Measurements from ENCODE around the gene INSM2.

INSM2 gene

DNA sequence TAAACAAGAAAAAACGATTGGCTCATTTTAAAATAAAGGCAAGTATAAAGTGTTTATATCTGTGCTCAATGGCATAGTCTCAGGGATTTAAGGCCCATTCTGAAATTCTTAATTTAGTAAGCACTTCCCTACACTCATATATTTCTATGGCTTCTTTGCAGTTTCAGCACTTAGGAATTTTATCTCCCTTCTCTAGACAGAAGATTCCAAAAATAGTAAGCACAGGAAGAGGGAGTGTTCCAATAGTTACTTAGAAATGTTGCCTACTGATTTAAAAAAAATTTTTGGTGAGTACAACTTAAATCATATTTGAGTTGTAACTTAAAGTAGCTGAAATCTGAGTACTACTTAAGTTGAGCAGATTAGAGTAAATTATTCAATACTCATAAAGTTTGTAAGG, 19.8 kb downstream of the INSM2 start:
- TF ChIP-seq TAF1 (IDR thresholded peaks at IDR 0.05; ENCODE audit: borderline replicate concordance, low read depth, low read length) = no peak
- no peak for TF ChIP-seq POLR2A (IDR thresholded peaks at IDR 0.05; ENCODE audit: low read depth, low read length)
- TF ChIP-seq POLR2AphosphoS5 (IDR thresholded peaks at IDR 0.05; ENCODE audit: low read depth, low read length) = no peak
- FAIRE-seq = no peak
- DNase-seq (ENCODE audit: insufficient read length) = no peak

DNA sequence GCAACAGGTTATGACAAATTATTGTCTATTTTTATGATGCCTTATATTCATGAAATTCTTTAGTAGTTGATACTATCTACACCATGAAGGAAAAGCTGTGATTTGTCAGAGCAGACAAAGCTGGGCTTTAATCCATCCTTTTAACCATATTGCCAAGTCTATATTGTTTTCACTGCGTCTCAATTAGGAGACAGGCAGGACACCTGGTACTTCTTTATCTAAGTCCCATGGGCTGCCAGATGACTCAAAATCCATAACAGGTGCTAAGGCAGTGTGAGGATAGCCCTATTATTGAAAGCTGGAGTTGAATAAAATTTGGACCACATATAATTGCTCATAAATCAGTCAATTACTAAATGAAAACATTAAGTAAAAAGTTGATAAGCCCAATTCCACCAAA, 22.6 kb downstream of the INSM2 start:
- TF ChIP-seq TAF1 (IDR thresholded peaks at IDR 0.05; ENCODE audit: borderline replicate concordance, low read depth, low read length) (no peak), POLR2A (IDR thresholded peaks at IDR 0.05; ENCODE audit: low read depth, low read length) (no peak), POLR2AphosphoS5 (IDR thresholded peaks at IDR 0.05; ENCODE audit: low read depth, low read length) (no peak)
- FAIRE-seq (no peak), DNase-seq (ENCODE audit: insufficient read length) (no peak)

- DNase-seq (ENCODE audit: insufficient read length) (no peak), FAIRE-seq (no peak)
- TF ChIP-seq TAF1 (IDR thresholded peaks at IDR 0.05; ENCODE audit: borderline replicate concordance, low read depth, low read length) = no peak
These were observed 23.3 kb downstream of the INSM2 start for GRCh38 chr14:35557221-35557747.

GRCh38 chr14:35558680-35559079, 24.7 kb downstream of the INSM2 start:
- DNase-seq (ENCODE audit: insufficient read length) (no peak), FAIRE-seq (no peak)

DNA sequence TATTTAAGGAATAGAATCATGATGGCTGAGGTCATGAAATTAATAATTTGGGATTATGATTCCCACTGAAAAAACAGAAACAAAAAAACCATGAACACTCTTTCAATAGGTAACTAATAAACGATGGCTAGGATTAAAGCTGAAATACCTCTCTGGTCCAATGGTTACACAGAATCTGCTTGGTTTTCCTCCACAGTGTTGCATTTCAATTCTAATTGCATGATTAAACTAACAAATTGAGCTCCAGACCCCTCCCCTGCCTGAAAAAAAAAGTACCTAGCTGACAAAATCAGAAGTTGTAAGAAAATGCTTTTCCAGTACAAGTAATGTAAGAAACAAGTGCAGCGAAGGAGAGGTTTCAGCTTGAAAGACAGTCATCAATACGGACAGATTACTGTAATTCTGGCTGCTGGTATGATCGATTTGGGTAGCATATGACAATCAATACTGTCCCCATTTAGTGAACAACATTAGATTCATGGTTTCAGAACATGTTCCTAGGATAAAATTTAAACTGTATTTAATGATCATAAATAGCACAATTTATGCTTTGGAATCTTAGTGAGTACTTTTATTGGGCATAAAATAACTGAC, 32.0 kb downstream of the INSM2 start:
- FAIRE-seq = no peak
- no peak for TF ChIP-seq POLR2AphosphoS5 (IDR thresholded peaks at IDR 0.05; ENCODE audit: low read depth, low read length)
- no peak for TF ChIP-seq POLR2A (IDR thresholded peaks at IDR 0.05; ENCODE audit: low read depth, low read length)
- TF ChIP-seq TAF1 (IDR thresholded peaks at IDR 0.05; ENCODE audit: borderline replicate concordance, low read depth, low read length) = no peak
- no peak for DNase-seq (ENCODE audit: insufficient read length)

More at GRCh38 chr14:35558680-35559079, 24.7 kb downstream of the INSM2 start:
- TF ChIP-seq TAF1 (IDR thresholded peaks at IDR 0.05; ENCODE audit: borderline replicate concordance, low read depth, low read length) = no peak
- no peak for TF ChIP-seq POLR2AphosphoS5 (IDR thresholded peaks at IDR 0.05; ENCODE audit: low read depth, low read length)
- TF ChIP-seq POLR2A (IDR thresholded peaks at IDR 0.05; ENCODE audit: low read depth, low read length) = no peak

DNA sequence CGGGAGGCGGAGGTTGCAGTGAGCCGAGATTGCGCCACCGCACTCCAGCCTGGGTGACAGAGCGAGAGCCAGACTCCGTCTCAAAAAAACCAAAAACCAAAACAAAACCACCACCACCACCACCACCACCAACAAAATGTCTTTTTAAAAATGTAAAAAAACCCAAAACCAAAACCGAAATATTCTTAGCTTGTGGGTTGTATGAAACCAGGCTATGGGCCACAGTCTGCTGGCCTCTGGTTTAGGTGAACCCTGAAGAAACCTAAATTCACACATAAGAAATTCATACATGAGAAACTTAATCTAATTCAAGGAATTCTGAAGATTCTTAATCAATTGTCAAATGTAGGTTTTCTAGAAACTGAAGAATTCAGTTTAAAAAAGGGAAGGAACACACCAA, 37.6 kb downstream of the INSM2 start:
- TF ChIP-seq TAF1 (IDR thresholded peaks at IDR 0.05; ENCODE audit: borderline replicate concordance, low read depth, low read length) (no peak), POLR2AphosphoS5 (IDR thresholded peaks at IDR 0.05; ENCODE audit: low read depth, low read length) (no peak), POLR2A (IDR thresholded peaks at IDR 0.05; ENCODE audit: low read depth, low read length) (no peak)
- no peak for DNase-seq (ENCODE audit: insufficient read length)
- FAIRE-seq = no peak

DNA sequence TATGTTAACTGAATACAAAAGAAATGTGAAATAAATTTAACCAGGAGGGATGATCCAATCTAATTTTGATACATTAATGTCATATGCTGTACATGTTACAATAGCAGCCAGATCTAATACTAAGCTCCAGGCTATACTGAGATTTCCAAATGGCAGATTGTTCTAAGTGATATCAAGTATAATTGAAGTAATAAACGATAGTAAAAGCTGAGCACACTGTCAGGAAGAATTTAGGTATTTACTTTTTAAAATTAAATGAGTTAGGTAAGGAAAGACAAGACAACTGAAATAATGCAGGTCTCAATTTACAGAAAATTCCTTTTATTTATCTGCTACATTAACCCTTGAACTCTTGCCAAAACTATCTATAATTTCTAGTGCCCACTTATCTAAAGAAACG, 39.9 kb downstream of the INSM2 start:
- no peak for TF ChIP-seq POLR2AphosphoS5 (IDR thresholded peaks at IDR 0.05; ENCODE audit: low read depth, low read length)
- FAIRE-seq (no peak), DNase-seq (ENCODE audit: insufficient read length) (no peak)

- DNase-seq (ENCODE audit: insufficient read length) = no peak
- FAIRE-seq = no peak
- TF ChIP-seq POLR2A (IDR thresholded peaks at IDR 0.05; ENCODE audit: low read depth, low read length) (no peak), TAF1 (IDR thresholded peaks at IDR 0.05; ENCODE audit: borderline replicate concordance, low read depth, low read length) (no peak), POLR2AphosphoS5 (IDR thresholded peaks at IDR 0.05; ENCODE audit: low read depth, low read length) (no peak)
These were observed 42.3 kb downstream of the INSM2 start for GRCh38 chr14:35576260-35576659.

GRCh38 chr14:35576856-35577255, 42.9 kb downstream of the INSM2 start:
- TF ChIP-seq POLR2A (IDR thresholded peaks at IDR 0.05; ENCODE audit: low read depth, low read length) (no peak), TAF1 (IDR thresholded peaks at IDR 0.05; ENCODE audit: borderline replicate concordance, low read depth, low read length) (no peak), POLR2AphosphoS5 (IDR thresholded peaks at IDR 0.05; ENCODE audit: low read depth, low read length) (no peak)
- DNase-seq (ENCODE audit: insufficient read length) (no peak), FAIRE-seq (peak; percentile 14)

DNA sequence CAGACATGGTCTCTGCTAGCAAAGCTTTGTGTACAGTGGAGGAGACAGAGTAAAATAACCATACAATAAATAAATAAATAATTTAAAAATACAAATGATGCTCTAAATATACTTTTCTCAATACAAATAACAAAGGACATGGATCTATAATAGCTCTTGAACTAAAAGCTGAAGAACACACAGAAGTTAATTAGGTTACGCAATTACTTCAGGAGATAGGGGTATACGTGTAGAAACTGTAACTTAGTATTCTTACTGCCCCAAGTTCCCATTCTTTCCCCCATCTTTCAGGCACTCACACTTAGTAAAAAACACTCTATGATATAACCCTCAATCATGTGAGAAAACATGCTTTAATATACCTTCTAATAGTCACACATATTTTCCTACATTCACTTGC, 44.2 kb downstream of the INSM2 start:
- TF ChIP-seq POLR2AphosphoS5 (IDR thresholded peaks at IDR 0.05; ENCODE audit: low read depth, low read length) (no peak), POLR2A (IDR thresholded peaks at IDR 0.05; ENCODE audit: low read depth, low read length) (no peak), TAF1 (IDR thresholded peaks at IDR 0.05; ENCODE audit: borderline replicate concordance, low read depth, low read length) (no peak)
- FAIRE-seq = no peak
- DNase-seq (ENCODE audit: insufficient read length) = no peak

GRCh38 chr14:35578639-35579038, 44.7 kb downstream of the INSM2 start:
- no peak for DNase-seq (ENCODE audit: insufficient read length)
- FAIRE-seq = no peak
- no peak for TF ChIP-seq POLR2A (IDR thresholded peaks at IDR 0.05; ENCODE audit: low read depth, low read length)
- no peak for TF ChIP-seq TAF1 (IDR thresholded peaks at IDR 0.05; ENCODE audit: borderline replicate concordance, low read depth, low read length)
- TF ChIP-seq POLR2AphosphoS5 (IDR thresholded peaks at IDR 0.05; ENCODE audit: low read depth, low read length) = no peak
